Thymus (tissue), 11 donors: ENCODE results near the gene TWNK. TPM values are rescaled to one million over a fixed set of nuclear protein-coding genes. Genes with fewer than 3 reads are reported as not detected.
"Not testable (repeated sequence)": the region's sequence is repeated elsewhere in the genome, so short reads cannot be mapped to it uniquely, and the experiment has no call there.

Experiments used
- DNase-seq, 9 donors: peaks; one replicate each; pipeline ENCODE4 v3.0.0-alpha.2; 2013; ENCODE audit warnings: low spot score in 9 of 9, low read depth in 6 of 9, missing footprints in 1 of 9
- H3K27ac ChIP-seq, 2 donors: one replicate each; pipeline ENCODE4 v1.5.1; 2013; ENCODE audit warnings: control low read depth in 1 of 2, low read depth in 1 of 2, low read length in 1 of 2, mild to moderate bottlenecking in 1 of 2, moderate library complexity in 1 of 2
- H3K27me3 ChIP-seq, 2 donors: one replicate each; pipeline ENCODE4 v1.5.1; 2013; ENCODE audit warnings: low read length in 1 of 2; ENCODE audit not compliant: control insufficient read depth in 2 of 2, insufficient read depth in 1 of 2
- H3K36me3 ChIP-seq, 2 donors: one replicate each; pipeline ENCODE4 v1.5.1; 2013; ENCODE audit warnings: low read length in 1 of 2, mild to moderate bottlenecking in 1 of 2, moderate library complexity in 1 of 2; ENCODE audit not compliant: control insufficient read depth in 2 of 2, insufficient read depth in 2 of 2
- H3K4me1 ChIP-seq, 2 donors: one replicate each; pipeline ENCODE4 v1.5.1; 2013; ENCODE audit warnings: low read length in 2 of 2; ENCODE audit not compliant: control insufficient read depth in 2 of 2, insufficient read depth in 2 of 2
- H3K4me3 ChIP-seq, 2 donors: one replicate each; pipeline ENCODE4 v1.5.1; 2013; ENCODE audit warnings: low read length in 2 of 2, control low read depth in 1 of 2, mild to moderate bottlenecking in 1 of 2
- H3K9me3 ChIP-seq, 2 donors: one replicate each; pipeline ENCODE4 v1.5.1; 2013; ENCODE audit warnings: low read length in 1 of 2, mild to moderate bottlenecking in 1 of 2; ENCODE audit not compliant: control insufficient read depth in 2 of 2, insufficient read depth in 1 of 2
- WGBS: extraction: QIAGEN DNeasy Blood & Tissue Kit; methylation state at CpG from one replicate; pipeline ENCODE4 v1.1.7; 2013; 5-methylcytosine and 5-hydroxymethylcytosine counted together
- polyA plus RNA-seq: library from polyadenylated mRNA; stranded (reverse); fragments of 200-250 nt; gene quantifications from one replicate; pipeline ENCODE4 v1.2.3, GENCODE V29; 2013
- total RNA-seq: library from RNA; stranded (reverse); fragments of 120-200 nt; gene quantifications from one replicate; pipeline ENCODE4 v1.2.4, GENCODE V29; 2013
- donor health status: healthy.

Gene TWNK
- total and polyA plus RNA-seq, 2 donors, result 5.9 to 9.1 TPM

GRCh38 chr10:100970914-100971811 is 16.2 kb upstream of the TWNK start:
- Histone ChIP-seq H3K27ac (no peak overlapping the region), H3K4me3 (no peak overlapping the region), H3K9me3 (no peaks in the 10 kb centered on the region), H3K36me3 (peaks cover 0 to 5% of the 10 kb centered on the region in 2 donors), H3K4me1 (peaks cover 2 to 15% of the 10 kb centered on the region in 2 donors), H3K27me3 (peaks cover 3 to 8% of the 10 kb centered on the region in 2 donors)
- 97% methylated on average over 4 of the region's 4 CpGs for WGBS
- DNase-seq, result no peak

GRCh38 chr10:100972115-100972903 is 15.0 kb upstream of the TWNK start:
- Histone ChIP-seq H3K27ac (no peak overlapping the region), H3K9me3 (no peaks in the 10 kb centered on the region), H3K4me1 (peaks cover 2 to 15% of the 10 kb centered on the region in 2 donors), H3K27me3 (peaks cover 3 to 8% of the 10 kb centered on the region in 2 donors), H3K4me3 (no peak overlapping the region), H3K36me3 (no peaks in the 10 kb centered on the region)
- WGBS, result 94% methylated on average over 13 of the region's 13 CpGs
- no peak for DNase-seq

GRCh38 chr10:100972904-100973535 is 14.3 kb upstream of the TWNK start:
- peaks cover 2 to 15% of the 10 kb centered on the region in 2 donors for H3K4me1 ChIP-seq
- H3K9me3 ChIP-seq, result no peaks in the 10 kb centered on the region
- no peaks in the 10 kb centered on the region for H3K36me3 ChIP-seq
- H3K27me3 ChIP-seq, result peaks cover 3 to 8% of the 10 kb centered on the region in 2 donors
- H3K27ac ChIP-seq, result no peak overlapping the region
- no peak for DNase-seq
- no peak overlapping the region for H3K4me3 ChIP-seq
- 97% methylated on average over 6 of the region's 6 CpGs for WGBS

- WGBS, result 91% methylated on average over 8 of the region's 8 CpGs
- H3K4me3 ChIP-seq, H3K27me3 ChIP-seq, H3K9me3 ChIP-seq, DNase-seq, H3K4me1 ChIP-seq, H3K27ac ChIP-seq: not testable (repeated sequence)
- H3K36me3 ChIP-seq, result peaks cover 10 to 15% of the 10 kb centered on the region in 2 donors
Observed at GRCh38 chr10:100975397-100975796, 11.9 kb upstream of the TWNK start.

GRCh38 chr10:100976906-100977305 is 10.4 kb upstream of the TWNK start:
- no peak overlapping the region for H3K4me3 ChIP-seq
- DNase-seq, result no peak
- no peaks in the 10 kb centered on the region for H3K4me1 ChIP-seq
- H3K9me3 ChIP-seq, result no peaks in the 10 kb centered on the region
- H3K36me3 ChIP-seq, result peaks cover 12 to 24% of the 10 kb centered on the region in 2 donors
- WGBS, result 93% methylated on average over 3 of the region's 3 CpGs
- H3K27me3 ChIP-seq, result no peaks in the 10 kb centered on the region
- no peak overlapping the region for H3K27ac ChIP-seq

- H3K27ac ChIP-seq, result no peak overlapping the region
- H3K36me3 ChIP-seq, result peaks cover 12 to 24% of the 10 kb centered on the region in 2 donors
- DNase-seq, result no peak
- H3K27me3 ChIP-seq, result no peaks in the 10 kb centered on the region
- WGBS, result 93% methylated on average over 6 of the region's 6 CpGs
- no peaks in the 10 kb centered on the region for H3K9me3 ChIP-seq
- H3K4me1 ChIP-seq, result no peaks in the 10 kb centered on the region
- no peak overlapping the region for H3K4me3 ChIP-seq
Observed at GRCh38 chr10:100977436-100977835, 9.9 kb upstream of the TWNK start.

- Histone ChIP-seq H3K9me3 (no peaks in the 10 kb centered on the region), H3K4me1 (no peaks in the 10 kb centered on the region), H3K36me3 (peaks cover 20 to 28% of the 10 kb centered on the region in 2 donors), H3K27ac (no peak overlapping the region), H3K4me3 (no peak overlapping the region), H3K27me3 (no peaks in the 10 kb centered on the region)
- no peak for DNase-seq
- WGBS, result 97% methylated on average over 13 of the region's 13 CpGs
Observed at GRCh38 chr10:100978121-100978900, 9.0 kb upstream of the TWNK start.

- WGBS, result 97% methylated on average over 10 of the region's 10 CpGs
- Histone ChIP-seq H3K27ac (no peak overlapping the region), H3K4me3 (no peak overlapping the region), H3K4me1 (no peaks in the 10 kb centered on the region), H3K36me3 (peaks cover 23 to 33% of the 10 kb centered on the region in 2 donors), H3K27me3 (no peaks in the 10 kb centered on the region), H3K9me3 (no peaks in the 10 kb centered on the region)
- DNase-seq, result no peak
Observed at GRCh38 chr10:100978901-100979195, 8.5 kb upstream of the TWNK start.
